SK-N-SH treated with all-trans-retinoic acid at 6 μM for 48 hours (cell line): Measurements from ENCODE around the gene SLC25A53.

ENCODE experiments used
- ESRRG ChIP-seq: fragments of 250-450 bp; sonication (Bioruptor Pico); IDR thresholded peaks from 2 replicates; pipeline ENCODE4 v1.6.1; 2021; ENCODE audit warnings: mild to moderate bottlenecking
- PPARA ChIP-seq: fragments of 250-450 bp; sonication (Bioruptor Pico); IDR thresholded peaks from 2 replicates; pipeline ENCODE4 v1.5.0; 2020; ENCODE audit warnings: mild to moderate bottlenecking, borderline replicate concordance
- RARB ChIP-seq: fragments of 250-450 bp; sonication (Bioruptor Pico); IDR thresholded peaks from 2 replicates; pipeline ENCODE4 v1.8.0; 2021; ENCODE audit warnings: mild to moderate bottlenecking, moderate library complexity
- SNAI2 ChIP-seq: fragments of 250-450 bp; sonication (Bioruptor Pico); IDR thresholded peaks from 2 replicates; pipeline ENCODE4 v1.5.0; 2020; ENCODE audit warnings: mild to moderate bottlenecking, moderate library complexity
- TCF4 ChIP-seq: fragments of 250-450 bp; sonication (Bioruptor Pico); IDR thresholded peaks from 2 replicates; pipeline ENCODE4 v1.8.0; 2021; ENCODE audit warnings: mild to moderate bottlenecking, moderate library complexity, borderline replicate concordance
- ZNF70 ChIP-seq: fragments of 450-650 bp; formaldehyde crosslinking; IDR thresholded peaks from 2 replicates; pipeline ENCODE4 v1.5.0; 2020; ENCODE audit warnings: mild to moderate bottlenecking, moderate library complexity
- ZNF8 ChIP-seq: fragments of 450-650 bp; formaldehyde crosslinking; IDR thresholded peaks from 2 replicates; pipeline ENCODE4 v1.5.0; 2020; ENCODE audit warnings: mild to moderate bottlenecking, moderate library complexity
- TF ChIP-seq, protein P1 (sequence below): fragments of 250-450 bp; sonication (Bioruptor Pico); IDR thresholded peaks from 2 replicates; pipeline ENCODE4 v1.8.0; 2021; ENCODE audit warnings: low read depth, mild to moderate bottlenecking, moderate library complexity, borderline replicate concordance
- TF ChIP-seq, protein P2 (sequence below): fragments of 250-450 bp; sonication (Bioruptor Pico); IDR thresholded peaks from 2 replicates; pipeline ENCODE4 v1.8.0; 2020; ENCODE audit warnings: mild to moderate bottlenecking, moderate library complexity, borderline replicate concordance
- TF ChIP-seq, protein P3 (sequence below): fragments of 250-450 bp; sonication (Bioruptor Pico); IDR thresholded peaks from 2 replicates; pipeline ENCODE4 v1.5.1; 2020; ENCODE audit warnings: low read depth, mild to moderate bottlenecking, moderate library complexity

DNA sequence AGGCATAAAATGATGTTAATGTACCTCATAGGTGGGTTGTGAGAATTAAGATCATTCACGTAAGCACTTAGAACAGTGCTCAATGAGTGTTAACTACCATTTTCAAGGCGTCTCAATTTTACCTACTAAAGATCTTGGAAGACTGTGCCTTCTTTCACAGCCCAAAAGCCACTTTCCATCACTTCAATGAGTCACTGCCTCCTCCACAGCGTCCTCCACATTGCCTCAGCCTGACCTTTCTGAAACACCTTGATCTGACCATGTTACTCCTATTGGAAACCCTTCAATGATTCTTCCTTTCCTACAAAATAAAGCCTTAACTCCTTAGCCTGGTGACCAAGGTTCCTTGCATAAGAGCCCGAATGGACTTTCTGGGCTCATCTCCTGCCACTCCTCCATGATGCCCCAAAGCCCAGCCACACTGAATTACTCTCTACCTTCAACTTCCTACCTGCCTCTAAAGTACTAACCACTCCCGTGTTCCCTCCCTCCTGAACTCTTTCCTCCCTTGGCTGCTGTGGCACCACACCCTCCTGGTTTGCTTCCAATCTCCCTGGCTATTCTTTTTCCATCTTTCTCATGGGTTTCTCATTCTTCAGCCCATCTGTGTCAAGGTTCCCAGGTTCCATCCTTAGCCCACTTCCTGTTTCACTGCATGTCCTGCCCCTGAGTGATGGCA is 22.1 kb downstream of the SLC25A53 start:
- TF ChIP-seq, protein P1, sequence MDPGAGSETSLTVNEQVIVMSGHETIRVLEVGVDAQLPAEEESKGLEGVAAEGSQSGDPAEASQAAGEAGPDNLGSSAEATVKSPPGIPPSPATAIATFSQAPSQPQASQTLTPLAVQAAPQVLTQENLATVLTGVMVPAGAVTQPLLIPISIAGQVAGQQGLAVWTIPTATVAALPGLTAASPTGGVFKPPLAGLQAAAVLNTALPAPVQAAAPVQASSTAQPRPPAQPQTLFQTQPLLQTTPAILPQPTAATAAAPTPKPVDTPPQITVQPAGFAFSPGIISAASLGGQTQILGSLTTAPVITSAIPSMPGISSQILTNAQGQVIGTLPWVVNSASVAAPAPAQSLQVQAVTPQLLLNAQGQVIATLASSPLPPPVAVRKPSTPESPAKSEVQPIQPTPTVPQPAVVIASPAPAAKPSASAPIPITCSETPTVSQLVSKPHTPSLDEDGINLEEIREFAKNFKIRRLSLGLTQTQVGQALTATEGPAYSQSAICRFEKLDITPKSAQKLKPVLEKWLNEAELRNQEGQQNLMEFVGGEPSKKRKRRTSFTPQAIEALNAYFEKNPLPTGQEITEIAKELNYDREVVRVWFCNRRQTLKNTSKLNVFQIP = no peak
- TF ChIP-seq ZNF8 (CRISPR knock-in tag) (no peak), ESRRG (CRISPR knock-in tag) (no peak), PPARA (CRISPR knock-in tag) (no peak), ZNF70 (CRISPR knock-in tag) (no peak), RARB (CRISPR knock-in tag) (no peak), SNAI2 (no peak), TCF4 (CRISPR knock-in tag) (no peak)
- TF ChIP-seq, protein P2, sequence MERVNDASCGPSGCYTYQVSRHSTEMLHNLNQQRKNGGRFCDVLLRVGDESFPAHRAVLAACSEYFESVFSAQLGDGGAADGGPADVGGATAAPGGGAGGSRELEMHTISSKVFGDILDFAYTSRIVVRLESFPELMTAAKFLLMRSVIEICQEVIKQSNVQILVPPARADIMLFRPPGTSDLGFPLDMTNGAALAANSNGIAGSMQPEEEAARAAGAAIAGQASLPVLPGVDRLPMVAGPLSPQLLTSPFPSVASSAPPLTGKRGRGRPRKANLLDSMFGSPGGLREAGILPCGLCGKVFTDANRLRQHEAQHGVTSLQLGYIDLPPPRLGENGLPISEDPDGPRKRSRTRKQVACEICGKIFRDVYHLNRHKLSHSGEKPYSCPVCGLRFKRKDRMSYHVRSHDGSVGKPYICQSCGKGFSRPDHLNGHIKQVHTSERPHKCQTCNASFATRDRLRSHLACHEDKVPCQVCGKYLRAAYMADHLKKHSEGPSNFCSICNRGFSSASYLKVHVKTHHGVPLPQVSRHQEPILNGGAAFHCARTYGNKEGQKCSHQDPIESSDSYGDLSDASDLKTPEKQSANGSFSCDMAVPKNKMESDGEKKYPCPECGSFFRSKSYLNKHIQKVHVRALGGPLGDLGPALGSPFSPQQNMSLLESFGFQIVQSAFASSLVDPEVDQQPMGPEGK = no peak
- TF ChIP-seq, protein P3, sequence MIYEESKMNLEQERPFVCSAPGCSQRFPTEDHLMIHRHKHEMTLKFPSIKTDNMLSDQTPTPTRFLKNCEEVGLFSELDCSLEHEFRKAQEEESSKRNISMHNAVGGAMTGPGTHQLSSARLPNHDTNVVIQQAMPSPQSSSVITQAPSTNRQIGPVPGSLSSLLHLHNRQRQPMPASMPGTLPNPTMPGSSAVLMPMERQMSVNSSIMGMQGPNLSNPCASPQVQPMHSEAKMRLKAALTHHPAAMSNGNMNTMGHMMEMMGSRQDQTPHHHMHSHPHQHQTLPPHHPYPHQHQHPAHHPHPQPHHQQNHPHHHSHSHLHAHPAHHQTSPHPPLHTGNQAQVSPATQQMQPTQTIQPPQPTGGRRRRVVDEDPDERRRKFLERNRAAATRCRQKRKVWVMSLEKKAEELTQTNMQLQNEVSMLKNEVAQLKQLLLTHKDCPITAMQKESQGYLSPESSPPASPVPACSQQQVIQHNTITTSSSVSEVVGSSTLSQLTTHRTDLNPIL (CRISPR knock-in tag) = no peak
